K562 (cell line): ENCODE measurements around the gene KDM2A. TPM values are rescaled to one million over a fixed set of nuclear protein-coding genes. Genes with fewer than 3 reads are reported as not detected.
A peak's percentile ranks its signal among the peaks of the same experiment; 100 is the strongest.

Experiments used
- ATAC-seq: fragments of 200-7000 bp; cut with Tn5 transposase; 3 replicates; pipeline ENCODE4 v1.9.1; 2020; ENCODE audit warnings: moderate library complexity
- BruUV-seq: library from RNA; stranded (reverse); fragments of 400-500 nt; replicated peaks from 2 replicates; lab custom pipeline; 2021; lab: Mats Ljungman, UMichigan
- CTCF ChIA-PET: fragments of 300-600 bp; formaldehyde crosslinking; extraction: SDS; loops from one replicate; lab custom pipeline; 2021; ENCODE audit warnings: low intra/inter-chr PET ratio; lab: Yijun Ruan, JAX
- POLR2A ChIA-PET: fragments of 300-600, 350-650 bp; sonication (Branson Sonifier 250); formaldehyde crosslinking; extraction: SDS; loops from one replicate; lab custom pipeline; 2021; ENCODE audit warnings: antibody characterized with exemption, inconsistent platforms; lab: Yijun Ruan, JAX
- DNase-seq, 4 experiments: peaks; one replicate each; pipeline versions ENCODE4 v3.0.0 to v3.0.0-alpha.2; 2011 to 2018; ENCODE audit warnings: low spot score in 3 of 4, mixed read lengths in 3 of 4; ENCODE audit errors: extremely low read depth in 1 of 4
- FAIRE-seq: peaks from 2 replicates; lab custom pipeline; 2011; peaks lifted over from hg19 to GRCh38; lab: Jason Lieb, UNC
- H2AFZ ChIP-seq: 2 replicates; pipeline ENCODE4 v1.6.0; 2011; ENCODE audit warnings: low read depth, low read length, control low read depth, inconsistent platforms
- H3K27ac ChIP-seq: fragments of 200-600 bp; 3 replicates; pipeline ENCODE4 v1.8.0; 2011; ENCODE audit warnings: low read depth, mild to moderate bottlenecking, control low read depth, inconsistent platforms, low read length, moderate library complexity, mixed read lengths; ENCODE audit errors: extremely low read depth
- H3K27me3 ChIP-seq, 2 experiments: fragments of 300-600 bp in 1 of 2; 2 replicates in 1 of 2; 3 replicates in 1 of 2; pipeline versions ENCODE4 v1.6.0 to v1.8.0; 2011; ENCODE audit warnings: inconsistent platforms in 2 of 2, low read length in 2 of 2, mild to moderate bottlenecking in 1 of 2, mixed read lengths in 1 of 2, moderate library complexity in 1 of 2; ENCODE audit not compliant: control insufficient read depth in 2 of 2, insufficient read depth in 2 of 2
- H3K36me3 ChIP-seq: fragments of 300-600 bp; 3 replicates; pipeline ENCODE4 v1.8.0; 2011; ENCODE audit warnings: mild to moderate bottlenecking, low read length, inconsistent platforms; ENCODE audit not compliant: control insufficient read depth, insufficient read depth
- H3K4me1 ChIP-seq, 2 experiments: fragments of 200-600 bp in 1 of 2; replicated peaks in 1 of 2; 2 replicates in 1 of 2; 3 replicates in 1 of 2; pipeline versions ENCODE4 v1.5.1 to v1.8.0; 2011; ENCODE audit warnings: inconsistent platforms in 2 of 2, low read length in 2 of 2, mild to moderate bottlenecking in 1 of 2, mixed read lengths in 1 of 2, moderate library complexity in 1 of 2; ENCODE audit not compliant: control insufficient read depth in 2 of 2, insufficient read depth in 2 of 2
- H3K4me2 ChIP-seq: 2 replicates; pipeline ENCODE4 v1.6.1; 2011; ENCODE audit warnings: low read length, control low read depth, inconsistent platforms, mixed read lengths; ENCODE audit not compliant: insufficient read depth
- H3K4me3 ChIP-seq: fragments of 200-600 bp; sonication (generic), shearing (Covaris generic); 2 replicates; pipeline ENCODE4 v1.5.1; 2016; ENCODE audit warnings: control low read depth, inconsistent platforms
- H3K79me2 ChIP-seq: fragments of 200-600 bp; 3 replicates; pipeline ENCODE4 v1.8.0; 2011; ENCODE audit warnings: low read length, inconsistent platforms; ENCODE audit not compliant: control insufficient read depth, insufficient read depth
- H3K9ac ChIP-seq, 2 experiments: 2 replicates each; pipeline versions ENCODE4 v1.6.0 to v1.6.1; 2011; ENCODE audit warnings: low read depth in 2 of 2, low read length in 2 of 2, control low read depth in 1 of 2, inconsistent platforms in 1 of 2, mild to moderate bottlenecking in 1 of 2, mixed read lengths in 1 of 2; ENCODE audit not compliant: insufficient read depth in 1 of 2
- H3K9me1 ChIP-seq: one replicate; pipeline ENCODE4 v1.6.0; 2011; ENCODE audit warnings: inconsistent platforms, mild to moderate bottlenecking, low read length, moderate library complexity; ENCODE audit not compliant: control insufficient read depth, insufficient read depth
- H3K9me3 ChIP-seq: replicated peaks from 2 replicates; pipeline ENCODE4 v1.5.1; 2011; ENCODE audit warnings: low read depth, low read length, inconsistent platforms; ENCODE audit not compliant: control insufficient read depth, insufficient read depth
- H4K20me1 ChIP-seq: replicated peaks from 2 replicates; pipeline ENCODE4 v1.6.1; 2011; ENCODE audit warnings: low read length, inconsistent platforms, mixed read lengths; ENCODE audit not compliant: control insufficient read depth, insufficient read depth
- BRD4 ChIP-seq: fragments of 200-600 bp; sonication (generic); IDR thresholded peaks from 2 replicates; pipeline ENCODE4 v1.6.1; 2017; ENCODE audit warnings: inconsistent platforms
- E2F1 ChIP-seq: sonication (generic); formaldehyde crosslinking; IDR thresholded peaks from 2 replicates; pipeline ENCODE4 v1.8.1; 2023; ENCODE audit warnings: mild to moderate bottlenecking, missing genetic modification reagents, moderate library complexity
- GTF2E2 ChIP-seq: fragments of 200-800 bp; sonication (Bioruptor generic); IDR thresholded peaks from 2 replicates; pipeline ENCODE4 v1.6.1; 2016; ENCODE audit warnings: missing genetic modification characterization, missing compliant biosample characterization
- HNRNPK ChIP-seq: fragments of 200-400 bp; formaldehyde crosslinking; IDR thresholded peaks from one replicate; pipeline ENCODE4 v1.6.1; 2018; ENCODE audit warnings: mild to moderate bottlenecking, low read depth, low read length; ENCODE audit not compliant: poor library complexity, severe bottlenecking
- ILK ChIP-seq: fragments of 450-650 bp; IDR thresholded peaks from 2 replicates; pipeline ENCODE4 v1.6.1; 2016; ENCODE audit warnings: missing genetic modification characterization, low read depth, mild to moderate bottlenecking, missing compliant biosample characterization, moderate library complexity, borderline replicate concordance
- SMAD4 ChIP-seq: fragments of 250-450 bp; sonication (Bioruptor Pico); conservative IDR thresholded peaks from 2 replicates; pipeline ENCODE4 v1.8.0; 2021; ENCODE audit warnings: inconsistent platforms, mild to moderate bottlenecking, moderate library complexity
- TBP ChIP-seq: optimal IDR thresholded peaks from 2 replicates; pipeline ENCODE3; 2011; ENCODE audit warnings: low read depth, low read length, improper control_type of control experiment
- THRAP3 ChIP-seq: fragments of 450-650 bp; IDR thresholded peaks from 2 replicates; pipeline ENCODE4 v1.6.1; 2016; ENCODE audit warnings: mild to moderate bottlenecking, inconsistent platforms, borderline replicate concordance
- ZFP91 ChIP-seq: sonication (generic); formaldehyde crosslinking; IDR thresholded peaks from 2 replicates; pipeline ENCODE4 v1.8.0; 2022; ENCODE audit warnings: mild to moderate bottlenecking, missing genetic modification reagents
- ZHX1 ChIP-seq: fragments of 150-350 bp; conservative IDR thresholded peaks from 2 replicates; pipeline ENCODE4 v1.6.1; 2014; ENCODE audit warnings: low read length
- ZKSCAN8 ChIP-seq: fragments of 200-800 bp; sonication (Bioruptor generic); IDR thresholded peaks from 2 replicates; pipeline ENCODE4 v1.6.1; 2016; ENCODE audit warnings: missing genetic modification characterization, missing compliant biosample characterization
- ZNF696 ChIP-seq: fragments of 250-450 bp; sonication (Bioruptor Pico); conservative IDR thresholded peaks from 2 replicates; pipeline ENCODE4 v1.4.0; 2020; ENCODE audit warnings: mild to moderate bottlenecking, moderate library complexity
- ZNF766 ChIP-seq: fragments of 200-800 bp; sonication (Bioruptor generic); conservative IDR thresholded peaks from 2 replicates; pipeline ENCODE4 v1.6.1; 2016; ENCODE audit warnings: missing genetic modification characterization, missing compliant biosample characterization
- WGBS: fragments of 100-300 bp; shearing (Covaris generic); methylation state at CpG from one replicate; pipeline ENCODE4 v1.1.6; 2016; ENCODE audit warnings: low coverage, mixed read lengths; ENCODE audit not compliant: insufficient coverage; ENCODE audit errors: missing lambda C conversion rate; 5-methylcytosine and 5-hydroxymethylcytosine counted together
- in situ Hi-C: fragments of 300-500 bp; cut with MboI; formaldehyde crosslinking; loops from 4 replicates; pipeline ENCODE4 v1.15.0; 2018; ENCODE audit warnings: inconsistent platforms, mixed read lengths
- intact Hi-C: fragments of 100-400 bp; cut with micrococcal nuclease; formaldehyde crosslinking; loops from 2 replicates; pipeline ENCODE4 v1.14.2; 2022
- polyA plus RNA-seq, 8 experiments: library from polyadenylated mRNA; depleted of rRNA in 4 of 8; stranded (reverse) in 5 of 8; unstranded in 3 of 8; fragments of >200 nt; fragmentation: Nextera tagmentation in 2 of 8; fragmentation: Illumina TruSeq in 1 of 8; extraction: Ambion mirVana in 2 of 8; extraction: Trizol in 1 of 8; gene quantifications; 2 replicates each; pipeline versions ENCODE4 v1.2.1 to v1.2.3, GENCODE V29; 2011 to 2014; ENCODE audit warnings: inconsistent platforms in 1 of 8, missing spikeins in 1 of 8
- total RNA-seq, 7 experiments: library from RNA; depleted of rRNA in 6 of 7; stranded (reverse); fragments of >200 nt in 6 of 7; fragmentation: Illumina TruSeq in 2 of 7; extraction: Trizol in 2 of 7; gene quantifications; 2 replicates each; pipeline versions ENCODE4 v1.2.1 to v1.2.3, GENCODE V29; 2011 to 2021; ENCODE audit warnings: low replicate concordance in 1 of 7

Gene KDM2A
- total and polyA plus RNA-seq, 9 of the 15 experiments (the other 6 are each of a cell fraction or from before 2014, with no cell fraction given), result 5.0 to 39.3 (median 21.3) TPM

GRCh38 chr11:67160872-67161783, 42.1 kb downstream of the KDM2A start:
- TF ChIP-seq E2F1 (CRISPR knock-in tag) (no peak), ZNF696 (CRISPR knock-in tag) (no peak), BRD4 (no peak), ZNF766 (CRISPR knock-in tag) (no peak), HNRNPK (no peak), ZKSCAN8 (CRISPR knock-in tag) (no peak), THRAP3 (no peak), ZHX1 (no peak), GTF2E2 (tag) (no peak), SMAD4 (CRISPR knock-in tag) (no peak), ZFP91 (CRISPR knock-in tag) (no peak), TBP (no peak), ILK (tag) (no peak)
- no peak overlapping the region for H3K27ac ChIP-seq
- CTCF ChIA-PET, result interaction anchor here (0.6 kb wide), 1 partner anchor 22 kb away, joined by 8 read pairs; no protein-coding TSS in a partner anchor
- BruUV-seq, result no TSS peak
- peaks cover 3% of the 10 kb centered on the region; the same call in 2 of the 3 replicates for H3K36me3 ChIP-seq
- H2AFZ ChIP-seq, result no peak overlapping the region
- 77% methylated on average over 5 of the region's 5 CpGs for WGBS
- DNase-seq (peak in 1 of 4 experiments; percentile 6), FAIRE-seq (no peak), ATAC-seq (peak; percentile 68; the same call in 2 of the 3 replicates)
- H4K20me1 ChIP-seq, result peaks cover 6% of the 10 kb centered on the region; the same call in 1 of the 2 replicates
- no peak overlapping the region for H3K4me2 ChIP-seq
- in situ Hi-C loops (no loop called here), intact Hi-C loops (no loop called here)
- H3K9ac ChIP-seq, result no peak overlapping the region
- H3K9me3 ChIP-seq, result no peaks in the 10 kb centered on the region
- H3K27me3 ChIP-seq, result no peaks in the 10 kb centered on the region
- peaks cover 0 to 3% of the 10 kb centered on the region in 2 experiments; a peak in 2 of 5 replicates for H3K4me1 ChIP-seq
- no peaks in the 10 kb centered on the region for H3K9me1 ChIP-seq
- no peak overlapping the region for H3K4me3 ChIP-seq
- H3K79me2 ChIP-seq, result peaks cover 74% of the 10 kb centered on the region
- POLR2A ChIA-PET, result interaction anchor here (1.3 kb wide), 1 partner anchor 17 kb away, joined by 9 read pairs; no protein-coding TSS in a partner anchor
